GM18867 (cell line): ENCODE results near the gene OCEL1.
"Not testable (repeated sequence)": the region's sequence is repeated elsewhere in the genome, so short reads cannot be mapped to it uniquely, and the experiment has no call there.

Source experiments
- ATAC-seq: cut with Tn5 transposase; IDR thresholded peaks from one replicate; pipeline ENCODE4 v1.9.1; 2021; ENCODE audit warnings: mild to moderate bottlenecking, moderate library complexity; ENCODE audit not compliant: unreplicated experiment

OCEL1 gene

GRCh38 chr19:17226002-17226933, at the start of gene OCEL1:
Gene OCEL1 (plus strand): TSS chr19:17226226. CDS start chr19:17226248, 22 bp downstream.
- ATAC-seq = peak; percentile 89

- no peak for ATAC-seq
These were observed 47.7 kb upstream of the OCEL1 start for GRCh38 chr19:17178291-17178690.

GRCh38 chr19:17180997-17181702, 44.9 kb upstream of the OCEL1 start:
- ATAC-seq = no peak

GRCh38 chr19:17183271-17183761, 42.7 kb upstream of the OCEL1 start:
- ATAC-seq = no peak

- ATAC-seq = no peak
These were observed 42.1 kb upstream of the OCEL1 start for GRCh38 chr19:17183858-17184321.

- no peak for ATAC-seq
These were observed 41.6 kb upstream of the OCEL1 start for GRCh38 chr19:17184371-17184841.

GRCh38 chr19:17185590-17185989, 40.4 kb upstream of the OCEL1 start:
- no peak for ATAC-seq

GRCh38 chr19:17191736-17192135, 34.3 kb upstream of the OCEL1 start:
- not testable (repeated sequence) for ATAC-seq

GRCh38 chr19:17192751-17193150, 33.3 kb upstream of the OCEL1 start:
- ATAC-seq = no peak

- no peak for ATAC-seq
These were observed 31.4 kb upstream of the OCEL1 start for GRCh38 chr19:17194608-17195007.

- no peak for ATAC-seq
These were observed 30.9 kb upstream of the OCEL1 start for GRCh38 chr19:17195106-17195505.

- ATAC-seq = no peak
These were observed 29.4 kb upstream of the OCEL1 start for GRCh38 chr19:17196610-17197009.

- ATAC-seq = no peak
These were observed 28.4 kb upstream of the OCEL1 start for GRCh38 chr19:17197666-17198065.

GRCh38 chr19:17200408-17201079, 25.5 kb upstream of the OCEL1 start:
- no peak for ATAC-seq

- ATAC-seq = no peak
These were observed 23.8 kb upstream of the OCEL1 start for GRCh38 chr19:17202249-17202648.

GRCh38 chr19:17202713-17203112, 23.3 kb upstream of the OCEL1 start:
- no peak for ATAC-seq

- ATAC-seq = no peak
These were observed 20.5 kb upstream of the OCEL1 start for GRCh38 chr19:17205237-17206140.

- ATAC-seq = no peak
These were observed 19.1 kb upstream of the OCEL1 start for GRCh38 chr19:17206736-17207581.
